ENCODE results near the gene RELA. TPM values are rescaled to one million over a fixed set of nuclear protein-coding genes. Genes with fewer than 3 reads are reported as not detected.
A peak's percentile ranks its signal among the peaks of the same experiment; 100 is the strongest.
"Not testable (repeated sequence)": the region's sequence is repeated elsewhere in the genome, so short reads cannot be mapped to it uniquely, and the experiment has no call there.

RELA gene
- total RNA-seq, 1 donor from 2014 or later: 68.9 TPM

GRCh38 chr11:65706303-65706763 is 43.6 kb upstream of the RELA start:
- not testable (repeated sequence) for H3K4me1 ChIP-seq (ENCODE audit: insufficient read depth, low read length); H3K36me3 ChIP-seq (ENCODE audit: insufficient read depth, low read length); H3K4me3 ChIP-seq (ENCODE audit: insufficient read depth, low read depth, low read length); H3K36me3 Mint-ChIP-seq (ENCODE audit: low read depth, unreplicated experiment); H3K9ac ChIP-seq (ENCODE audit: low read length); H3K4me1 Mint-ChIP-seq (ENCODE audit: low read depth, unreplicated experiment); H3K9me3 Mint-ChIP-seq (ENCODE audit: unreplicated experiment); H3K9me3 ChIP-seq (ENCODE audit: insufficient read depth, low read depth, low read length); H3K27ac ChIP-seq (ENCODE audit: low read depth, low read length); FAIRE-seq; H3K4me3 Mint-ChIP-seq (ENCODE audit: unreplicated experiment); H3K4me2 ChIP-seq (ENCODE audit: low read length); H3K79me2 ChIP-seq (ENCODE audit: insufficient read depth, low read length); H3K27ac Mint-ChIP-seq (ENCODE audit: unreplicated experiment); H4K20me1 ChIP-seq (ENCODE audit: insufficient read depth, low read length)
- H2AFZ ChIP-seq (ENCODE audit: low read depth, low read length): peak overlapping the region; percentile 19
- DNase-seq (ENCODE audit: low read depth): peak; percentile 15
- H3K27me3 ChIP-seq (ENCODE audit: insufficient read depth, low read length): peaks cover 11% of the 10 kb centered on the region
- H3K27me3 Mint-ChIP-seq (ENCODE audit: low read depth, unreplicated experiment): peaks cover 14% of the 10 kb centered on the region
- peak; percentile 44 for TF ChIP-seq CTCF (IDR thresholded peaks at IDR 0.05; ENCODE audit: insufficient read depth, low read depth, low read length)

GRCh38 chr11:65703846-65704245 is 41.1 kb upstream of the RELA start:
- H2AFZ ChIP-seq (ENCODE audit: low read depth, low read length): no peak overlapping the region
- Mint-ChIP-seq H3K36me3 (ENCODE audit: low read depth, unreplicated experiment) (no peaks in the 10 kb centered on the region), H3K9me3 (ENCODE audit: unreplicated experiment) (peaks cover 4% of the 10 kb centered on the region), H3K4me3 (ENCODE audit: unreplicated experiment) (no peak overlapping the region), H3K27ac (ENCODE audit: unreplicated experiment) (no peak overlapping the region), H3K27me3 (ENCODE audit: low read depth, unreplicated experiment) (peaks cover 31% of the 10 kb centered on the region), H3K4me1 (ENCODE audit: low read depth, unreplicated experiment) (no peaks in the 10 kb centered on the region)
- H3K27ac ChIP-seq (ENCODE audit: low read depth, low read length): no peak overlapping the region
- peaks cover 19% of the 10 kb centered on the region for H3K27me3 ChIP-seq (ENCODE audit: insufficient read depth, low read length)
- no peaks in the 10 kb centered on the region for H4K20me1 ChIP-seq (ENCODE audit: insufficient read depth, low read length)
- no peak overlapping the region for H3K9ac ChIP-seq (ENCODE audit: low read length)
- no peak for FAIRE-seq
- H3K4me3 ChIP-seq (ENCODE audit: insufficient read depth, low read depth, low read length): no peak overlapping the region
- H3K4me2 ChIP-seq (ENCODE audit: low read length): no peak overlapping the region
- H3K79me2 ChIP-seq (ENCODE audit: insufficient read depth, low read length): no peaks in the 10 kb centered on the region
- no peaks in the 10 kb centered on the region for H3K4me1 ChIP-seq (ENCODE audit: insufficient read depth, low read length)
- no peak for TF ChIP-seq CTCF (IDR thresholded peaks at IDR 0.05; ENCODE audit: insufficient read depth, low read depth, low read length)
- TF ChIP-seq EZH2 (IDR thresholded peaks at IDR 0.05; ENCODE audit: insufficient read depth, low read length): no peak
- H3K9me3 ChIP-seq (ENCODE audit: insufficient read depth, low read depth, low read length): no peaks in the 10 kb centered on the region
- DNase-seq (ENCODE audit: low read depth): no peak
- H3K36me3 ChIP-seq (ENCODE audit: insufficient read depth, low read length): no peaks in the 10 kb centered on the region

GRCh38 chr11:65701686-65702085 is 39.0 kb upstream of the RELA start:
- no peaks in the 10 kb centered on the region for H3K9me3 ChIP-seq (ENCODE audit: insufficient read depth, low read depth, low read length)
- no peaks in the 10 kb centered on the region for H4K20me1 ChIP-seq (ENCODE audit: insufficient read depth, low read length)
- H3K9ac ChIP-seq (ENCODE audit: low read length): no peak overlapping the region
- no peak overlapping the region for H3K4me2 ChIP-seq (ENCODE audit: low read length)
- Mint-ChIP-seq H3K4me3 (ENCODE audit: unreplicated experiment) (no peak overlapping the region), H3K27ac (ENCODE audit: unreplicated experiment) (no peak overlapping the region), H3K36me3 (ENCODE audit: low read depth, unreplicated experiment) (no peaks in the 10 kb centered on the region), H3K27me3 (ENCODE audit: low read depth, unreplicated experiment) (peaks cover 38% of the 10 kb centered on the region), H3K9me3 (ENCODE audit: unreplicated experiment) (peaks cover 4% of the 10 kb centered on the region), H3K4me1 (ENCODE audit: low read depth, unreplicated experiment) (no peaks in the 10 kb centered on the region)
- no peak overlapping the region for H3K4me3 ChIP-seq (ENCODE audit: insufficient read depth, low read depth, low read length)
- peaks cover 22% of the 10 kb centered on the region for H3K27me3 ChIP-seq (ENCODE audit: insufficient read depth, low read length)
- DNase-seq (ENCODE audit: low read depth): no peak
- H2AFZ ChIP-seq (ENCODE audit: low read depth, low read length): no peak overlapping the region
- H3K36me3 ChIP-seq (ENCODE audit: insufficient read depth, low read length): no peaks in the 10 kb centered on the region
- no peaks in the 10 kb centered on the region for H3K4me1 ChIP-seq (ENCODE audit: insufficient read depth, low read length)
- H3K79me2 ChIP-seq (ENCODE audit: insufficient read depth, low read length): no peaks in the 10 kb centered on the region
- no peak for FAIRE-seq
- H3K27ac ChIP-seq (ENCODE audit: low read depth, low read length): no peak overlapping the region
- TF ChIP-seq CTCF (IDR thresholded peaks at IDR 0.05; ENCODE audit: insufficient read depth, low read depth, low read length) (no peak), EZH2 (IDR thresholded peaks at IDR 0.05; ENCODE audit: insufficient read depth, low read length) (no peak)
